NCI-H510A treated with DMSO at 0.1 percent for 48 hours (cell line): ENCODE data around the gene EVI2A.

Experiments used
- DNase-seq: peaks from one replicate; lab custom pipeline; 2025; lab: John Stamatoyannopoulos, UW

EVI2A gene

DNA sequence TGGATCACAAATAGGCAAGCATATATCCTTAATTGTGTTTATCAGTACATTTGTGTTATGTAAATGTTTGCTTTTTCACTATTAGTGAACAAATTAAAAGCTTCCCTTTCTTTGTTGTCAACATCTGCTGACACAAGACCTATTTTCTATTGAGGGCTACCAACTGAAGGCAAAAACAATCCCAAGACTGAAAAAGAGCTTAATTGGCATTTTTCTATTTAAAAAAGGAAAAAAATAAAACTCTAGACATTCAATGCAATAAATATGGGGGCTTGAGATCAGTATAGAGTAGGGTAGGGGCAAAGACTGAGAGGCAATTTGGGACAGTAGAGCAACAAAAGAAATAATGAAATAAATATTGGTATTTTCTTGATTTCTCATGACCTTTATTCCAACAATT, 48.6 kb downstream of the EVI2A start:
- DNase-seq, result no peak

DNA sequence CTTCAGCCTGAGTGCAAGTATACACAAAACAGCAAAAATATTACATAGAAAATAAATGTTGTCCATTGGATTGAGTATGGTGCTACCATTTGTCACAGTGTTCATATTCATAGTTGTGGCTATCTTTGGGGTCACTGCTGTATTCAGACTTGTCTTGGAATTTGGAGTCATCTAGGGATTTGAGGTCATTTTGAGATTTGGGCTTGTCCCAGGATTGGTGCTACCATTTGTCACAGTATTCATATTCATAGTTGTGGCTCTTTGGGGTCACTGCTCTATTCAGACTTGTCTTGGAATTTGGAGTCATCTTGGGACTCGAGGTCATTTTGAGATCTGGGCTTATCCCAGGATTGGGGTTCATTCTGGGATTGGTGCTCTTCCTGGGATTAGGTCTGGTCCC, 49.2 kb downstream of the EVI2A start:
- DNase-seq, result no peak

DNA sequence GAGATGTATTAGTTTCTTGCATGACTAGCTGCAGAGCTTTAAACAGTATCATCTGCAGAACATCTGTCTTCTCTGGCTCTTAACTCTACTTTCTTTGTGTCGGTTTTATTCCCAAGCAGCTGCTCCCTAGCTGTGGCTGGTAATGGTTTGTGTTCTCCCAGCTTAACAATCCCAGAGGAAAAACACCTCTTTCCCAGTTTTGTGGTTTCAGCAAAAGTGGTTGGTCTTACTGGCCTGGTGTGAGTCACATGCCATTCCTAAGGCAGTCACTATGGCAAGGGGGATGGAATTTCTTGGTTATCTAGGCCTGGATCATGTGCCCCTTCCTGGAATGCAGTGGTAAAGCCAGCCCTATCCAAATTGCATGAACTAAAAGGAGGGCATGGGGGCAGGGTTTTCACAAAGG, 51.8 kb downstream of the EVI2A start:
- no peak for DNase-seq

DNA sequence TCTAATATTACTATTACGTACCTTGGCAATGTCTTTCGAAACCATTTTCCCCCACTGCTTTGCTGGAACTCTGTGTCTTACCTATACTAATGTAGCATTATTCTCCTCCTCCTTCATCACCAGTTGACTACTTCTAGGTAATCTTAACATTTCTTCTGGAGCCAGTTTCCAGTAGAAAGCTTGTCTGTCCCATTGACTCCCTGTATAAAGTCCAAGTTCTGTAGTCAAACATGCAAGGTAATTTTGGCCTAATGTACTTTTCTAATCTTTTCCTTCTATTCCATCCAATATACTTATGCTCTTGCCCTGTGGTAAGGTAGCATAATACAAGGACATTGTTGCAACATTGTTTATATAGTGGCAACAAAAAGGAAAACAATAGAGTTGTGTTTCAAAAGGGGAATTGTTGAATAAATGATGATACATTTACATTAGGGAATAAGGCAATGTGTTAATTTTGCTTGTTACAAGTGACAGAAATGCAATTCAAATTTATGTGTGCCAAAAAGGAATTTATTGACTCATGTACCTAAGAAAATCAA, 52.3 kb downstream of the EVI2A start:
- DNase-seq, result no peak
